H7 (cell line): ENCODE measurements around the gene MAML2. TPM values are rescaled to one million over a fixed set of nuclear protein-coding genes. Genes with fewer than 3 reads are reported as not detected.

ENCODE experiments used
- DNase-seq: peaks from one replicate; pipeline ENCODE4 v3.0.0; 2012
- H3K27me3 ChIP-seq: 2 replicates; pipeline ENCODE4 v1.6.0; 2011; ENCODE audit warnings: mild to moderate bottlenecking, low read length; ENCODE audit not compliant: control insufficient read depth, insufficient read depth
- H3K36me3 ChIP-seq: replicated peaks from 2 replicates; pipeline ENCODE4 v1.5.1; 2011; ENCODE audit warnings: low read length; ENCODE audit not compliant: control insufficient read depth, insufficient read depth
- H3K4me3 ChIP-seq: 2 replicates; pipeline ENCODE4 v1.5.1; 2011; ENCODE audit warnings: low read depth, mild to moderate bottlenecking, control low read depth, low read length, moderate library complexity; ENCODE audit not compliant: insufficient read depth
- total RNA-seq: library from RNA; depleted of rRNA; stranded (reverse); fragments of >200 nt; shearing (Covaris generic); gene quantifications from 2 replicates; pipeline ENCODE4 v1.2.3, GENCODE V29; 2014

MAML2 gene
- total RNA-seq, 1 experiment from 2014 or later: 3.6 TPM

GRCh38 chr11:96317571-96317970, 25.4 kb downstream of the MAML2 start:
- Histone ChIP-seq H3K36me3 (no peaks in the 10 kb centered on the region), H3K27me3 (no peaks in the 10 kb centered on the region), H3K4me3 (no peak overlapping the region)
- no peak for DNase-seq

- H3K4me3 ChIP-seq: no peak overlapping the region
- no peaks in the 10 kb centered on the region for H3K36me3 ChIP-seq
- DNase-seq: no peak
- H3K27me3 ChIP-seq: no peaks in the 10 kb centered on the region
Observed at GRCh38 chr11:96316869-96317268, 26.1 kb downstream of the MAML2 start.

- no peak for DNase-seq
- Histone ChIP-seq H3K27me3 (no peaks in the 10 kb centered on the region), H3K36me3 (no peaks in the 10 kb centered on the region), H3K4me3 (no peak overlapping the region)
Observed at GRCh38 chr11:96315476-96315875, 27.5 kb downstream of the MAML2 start.

- Histone ChIP-seq H3K27me3 (no peaks in the 10 kb centered on the region), H3K4me3 (no peak overlapping the region), H3K36me3 (no peaks in the 10 kb centered on the region)
- DNase-seq: no peak
Observed at GRCh38 chr11:96314326-96315020, 28.5 kb downstream of the MAML2 start.

- Histone ChIP-seq H3K27me3 (no peaks in the 10 kb centered on the region), H3K36me3 (no peaks in the 10 kb centered on the region), H3K4me3 (no peak overlapping the region)
- no peak for DNase-seq
Observed at GRCh38 chr11:96313163-96313562, 29.8 kb downstream of the MAML2 start.

- Histone ChIP-seq H3K4me3 (no peak overlapping the region), H3K36me3 (no peaks in the 10 kb centered on the region), H3K27me3 (no peaks in the 10 kb centered on the region)
- no peak for DNase-seq
Observed at GRCh38 chr11:96311120-96311568, 31.9 kb downstream of the MAML2 start.

- no peaks in the 10 kb centered on the region for H3K27me3 ChIP-seq
- no peaks in the 10 kb centered on the region for H3K36me3 ChIP-seq
- no peak overlapping the region for H3K4me3 ChIP-seq
- DNase-seq: no peak
Observed at GRCh38 chr11:96310236-96310635, 32.8 kb downstream of the MAML2 start.

GRCh38 chr11:96309643-96310017, 33.4 kb downstream of the MAML2 start:
- H3K36me3 ChIP-seq: no peaks in the 10 kb centered on the region
- no peak overlapping the region for H3K4me3 ChIP-seq
- DNase-seq: no peak
- H3K27me3 ChIP-seq: no peaks in the 10 kb centered on the region

- Histone ChIP-seq H3K36me3 (no peaks in the 10 kb centered on the region), H3K27me3 (no peaks in the 10 kb centered on the region), H3K4me3 (no peak overlapping the region)
- no peak for DNase-seq
Observed at GRCh38 chr11:96309016-96309642, 33.9 kb downstream of the MAML2 start.

GRCh38 chr11:96307776-96308140, 35.2 kb downstream of the MAML2 start:
- Histone ChIP-seq H3K27me3 (no peaks in the 10 kb centered on the region), H3K4me3 (no peak overlapping the region), H3K36me3 (no peaks in the 10 kb centered on the region)
- DNase-seq: no peak

- DNase-seq: no peak
- Histone ChIP-seq H3K4me3 (no peak overlapping the region), H3K36me3 (no peaks in the 10 kb centered on the region), H3K27me3 (no peaks in the 10 kb centered on the region)
Observed at GRCh38 chr11:96306933-96307775, 35.8 kb downstream of the MAML2 start.

GRCh38 chr11:96306600-96306932, 36.4 kb downstream of the MAML2 start:
- no peak for DNase-seq
- Histone ChIP-seq H3K4me3 (no peak overlapping the region), H3K27me3 (no peaks in the 10 kb centered on the region), H3K36me3 (no peaks in the 10 kb centered on the region)

GRCh38 chr11:96306071-96306470, 36.9 kb downstream of the MAML2 start:
- Histone ChIP-seq H3K36me3 (no peaks in the 10 kb centered on the region), H3K4me3 (no peak overlapping the region), H3K27me3 (no peaks in the 10 kb centered on the region)
- DNase-seq: no peak

- no peak for DNase-seq
- Histone ChIP-seq H3K36me3 (no peaks in the 10 kb centered on the region), H3K4me3 (no peak overlapping the region), H3K27me3 (no peaks in the 10 kb centered on the region)
Observed at GRCh38 chr11:96303980-96304379, 39.0 kb downstream of the MAML2 start.

GRCh38 chr11:96303064-96303463, 39.9 kb downstream of the MAML2 start:
- no peaks in the 10 kb centered on the region for H3K36me3 ChIP-seq
- no peak for DNase-seq
- no peaks in the 10 kb centered on the region for H3K27me3 ChIP-seq
- H3K4me3 ChIP-seq: no peak overlapping the region
